GM19463 (cell line): Measurements from ENCODE around the gene FLOT1.
A peak's percentile ranks its signal among the peaks of the same experiment; 100 is the strongest.
"Not testable (repeated sequence)": the region's sequence is repeated elsewhere in the genome, so short reads cannot be mapped to it uniquely, and the experiment has no call there.

Experiments
- ATAC-seq: cut with Tn5 transposase; IDR thresholded peaks from one replicate; pipeline ENCODE4 v1.9.1; 2021; ENCODE audit warnings: mild to moderate bottlenecking, moderate library complexity; ENCODE audit not compliant: unreplicated experiment

FLOT1 gene

GRCh38 chr6:30767944-30768301 lies 25.4 kb upstream of the FLOT1 start:
- no peak for ATAC-seq

DNA sequence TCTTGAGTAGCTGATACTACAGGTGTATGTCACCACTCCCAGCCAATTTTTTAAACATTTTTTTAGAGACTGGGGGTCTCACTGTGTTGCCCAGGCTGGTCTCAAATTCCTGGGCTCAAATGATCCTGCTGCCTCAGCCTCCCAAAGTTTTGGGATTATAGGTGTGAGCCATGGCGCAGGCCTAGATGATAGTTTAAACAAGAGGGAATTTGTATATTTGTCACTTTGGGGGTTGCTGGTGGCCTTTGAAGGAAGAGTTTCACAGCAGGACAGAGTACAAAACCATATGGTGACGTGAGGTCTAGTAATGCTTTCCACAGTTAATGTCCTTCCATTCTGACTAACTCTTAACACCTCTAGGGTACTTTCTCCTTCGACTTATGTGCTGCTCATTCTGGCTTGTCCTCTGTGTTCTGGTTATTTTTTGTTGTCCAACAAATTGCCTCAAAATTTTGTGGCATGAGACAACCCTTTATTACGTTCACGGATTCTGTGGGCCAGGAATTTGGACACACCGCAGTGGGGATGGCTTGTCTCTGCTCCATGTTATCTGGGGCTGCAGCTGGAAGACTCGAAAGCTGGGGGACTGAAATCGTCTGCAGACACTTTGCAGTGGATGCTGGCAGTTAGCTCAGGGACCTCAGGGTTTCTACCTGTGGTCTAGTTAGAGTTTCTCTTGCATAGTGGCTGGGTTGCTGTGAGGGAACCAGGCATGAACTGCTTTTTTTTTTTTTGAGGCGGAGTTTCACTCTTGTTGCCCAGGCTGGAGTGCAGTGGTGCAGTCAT lies 24.9 kb upstream of the FLOT1 start:
- peak; percentile 57 for ATAC-seq

GRCh38 chr6:30766461-30767157 lies 24.1 kb upstream of the FLOT1 start:
- ATAC-seq = no peak

GRCh38 chr6:30765495-30765894 lies 23.0 kb upstream of the FLOT1 start:
- ATAC-seq = not testable (repeated sequence)

- not testable (repeated sequence) for ATAC-seq
These were observed 22.1 kb upstream of the FLOT1 start for GRCh38 chr6:30764490-30765043.

DNA sequence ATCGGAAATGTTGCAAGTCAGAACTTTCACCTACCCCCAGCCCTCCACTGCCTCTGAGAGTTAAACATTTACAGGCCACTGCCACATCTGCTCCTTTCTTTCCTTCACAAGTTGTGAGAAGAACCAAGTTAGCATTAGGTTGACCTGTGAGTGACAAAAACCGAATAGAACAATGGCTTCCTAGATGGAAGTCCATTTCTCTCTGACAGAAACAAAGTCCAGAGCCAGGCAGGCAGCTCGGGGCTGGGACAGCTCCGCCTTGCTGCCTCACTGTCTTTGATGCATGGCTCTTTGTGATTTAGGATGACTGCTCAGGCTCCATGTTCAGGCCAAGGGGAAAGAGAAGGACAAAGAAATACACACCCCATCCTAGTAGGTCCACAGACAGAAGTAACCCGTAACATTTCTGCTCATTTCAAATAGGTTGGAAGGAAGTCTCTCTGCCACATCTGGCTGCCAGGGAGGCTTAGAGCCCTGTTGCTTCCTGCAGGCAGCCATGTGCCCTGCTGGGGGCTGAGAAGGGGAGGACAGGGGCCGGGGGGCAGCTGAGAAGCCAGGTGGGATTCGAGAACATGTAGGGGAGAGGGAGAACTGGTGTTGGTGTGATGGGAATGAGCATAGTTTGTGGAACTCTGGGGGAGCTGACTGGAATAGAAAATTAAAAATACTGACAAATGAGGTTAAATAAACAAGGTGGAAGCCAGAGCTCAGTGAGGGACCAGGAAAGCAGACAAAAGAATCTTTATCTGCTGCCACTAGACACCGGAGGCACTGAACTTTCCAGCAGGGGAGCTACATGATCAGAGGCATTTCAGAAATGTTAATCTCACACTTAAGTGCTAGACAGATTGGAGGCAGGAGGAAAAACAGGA lies 21.4 kb upstream of the FLOT1 start:
- ATAC-seq = peak; percentile 42

DNA sequence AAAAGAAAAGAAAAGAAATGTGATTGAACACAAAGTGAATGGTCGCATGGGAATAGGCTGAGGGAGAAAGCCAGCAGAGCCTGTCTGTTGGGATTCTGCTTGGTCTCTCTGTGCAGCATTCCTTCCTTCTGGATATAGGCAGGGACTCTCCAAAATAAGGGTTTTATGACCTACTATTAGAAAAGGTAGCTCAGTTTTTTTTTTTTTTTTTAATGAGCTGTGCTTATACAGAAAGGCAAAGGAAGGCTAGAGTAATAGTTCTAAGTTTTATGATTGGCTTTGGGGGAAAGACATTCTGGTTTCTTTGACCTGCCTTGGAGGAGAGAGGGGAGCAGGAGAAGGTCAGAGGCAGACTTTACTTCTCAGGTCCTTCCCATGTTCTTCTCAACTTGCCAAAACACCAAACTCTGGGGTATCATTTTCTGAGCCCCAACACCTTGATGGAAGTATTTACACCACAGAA lies 20.7 kb upstream of the FLOT1 start:
- ATAC-seq = no peak

GRCh38 chr6:30761791-30762429 lies 19.4 kb upstream of the FLOT1 start:
- ATAC-seq = no peak

- no peak for ATAC-seq
These were observed 18.1 kb upstream of the FLOT1 start for GRCh38 chr6:30760549-30760948.

DNA sequence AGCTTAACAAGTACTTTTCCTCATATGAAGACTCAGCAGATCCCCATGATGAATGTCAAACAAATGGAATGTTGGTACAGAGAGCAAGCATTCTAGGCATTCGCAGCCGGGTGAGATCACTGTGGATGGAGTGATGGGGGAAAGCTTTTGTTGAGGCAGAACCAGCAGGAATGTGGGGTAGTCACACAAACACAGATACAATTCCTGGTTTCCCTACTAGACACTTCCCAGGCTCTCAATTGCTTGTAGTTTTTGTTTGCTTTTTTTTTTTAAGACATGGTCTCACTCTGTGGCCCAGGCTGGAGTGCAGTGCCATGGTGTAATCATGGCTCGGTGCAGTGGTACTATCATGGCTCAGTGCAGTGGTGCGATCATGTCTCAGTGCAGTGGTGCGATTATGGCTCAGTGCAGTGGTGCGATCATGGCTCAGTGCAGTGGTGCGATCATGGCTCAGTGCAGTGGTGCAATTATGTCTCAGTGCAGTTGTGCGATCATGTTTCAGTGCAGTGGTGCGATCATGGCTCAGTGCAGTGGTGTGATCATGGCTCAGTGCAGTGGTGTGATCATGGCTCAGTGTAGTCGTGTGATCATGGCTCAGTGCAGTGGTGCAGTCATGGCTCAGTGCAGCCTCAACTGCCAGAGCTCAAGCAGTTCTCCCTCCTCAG lies 17.2 kb upstream of the FLOT1 start:
- no peak for ATAC-seq

- no peak for ATAC-seq
These were observed 14.9 kb upstream of the FLOT1 start for GRCh38 chr6:30757261-30757904.

GRCh38 chr6:30756405-30757003 lies 14.0 kb upstream of the FLOT1 start:
- not testable (repeated sequence) for ATAC-seq

DNA sequence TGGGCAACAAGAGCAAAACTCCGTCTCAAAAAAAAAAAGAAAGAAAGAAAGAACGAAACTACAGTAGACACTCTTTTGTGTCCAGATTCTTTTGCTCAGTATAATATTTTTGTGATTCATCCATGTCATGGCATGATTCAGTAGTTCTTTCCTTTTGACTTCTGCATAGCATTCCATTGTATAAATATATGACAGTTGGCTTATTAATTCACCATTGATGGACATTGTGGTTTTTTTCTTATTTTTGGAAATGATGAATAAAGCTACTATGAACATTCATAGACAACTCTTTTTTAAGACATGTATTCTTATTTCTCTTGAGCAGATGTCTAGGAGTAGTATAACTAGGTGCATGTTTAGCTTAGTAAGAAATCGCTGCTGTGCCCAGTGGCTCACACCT lies 12.1 kb upstream of the FLOT1 start:
- ATAC-seq = no peak

GRCh38 chr6:30752157-30752927 lies 9.9 kb upstream of the FLOT1 start:
- ATAC-seq = no peak

GRCh38 chr6:30750379-30750668 lies 7.8 kb upstream of the FLOT1 start:
- no peak for ATAC-seq

GRCh38 chr6:30749554-30750378 lies 7.3 kb upstream of the FLOT1 start:
- no peak for ATAC-seq

DNA sequence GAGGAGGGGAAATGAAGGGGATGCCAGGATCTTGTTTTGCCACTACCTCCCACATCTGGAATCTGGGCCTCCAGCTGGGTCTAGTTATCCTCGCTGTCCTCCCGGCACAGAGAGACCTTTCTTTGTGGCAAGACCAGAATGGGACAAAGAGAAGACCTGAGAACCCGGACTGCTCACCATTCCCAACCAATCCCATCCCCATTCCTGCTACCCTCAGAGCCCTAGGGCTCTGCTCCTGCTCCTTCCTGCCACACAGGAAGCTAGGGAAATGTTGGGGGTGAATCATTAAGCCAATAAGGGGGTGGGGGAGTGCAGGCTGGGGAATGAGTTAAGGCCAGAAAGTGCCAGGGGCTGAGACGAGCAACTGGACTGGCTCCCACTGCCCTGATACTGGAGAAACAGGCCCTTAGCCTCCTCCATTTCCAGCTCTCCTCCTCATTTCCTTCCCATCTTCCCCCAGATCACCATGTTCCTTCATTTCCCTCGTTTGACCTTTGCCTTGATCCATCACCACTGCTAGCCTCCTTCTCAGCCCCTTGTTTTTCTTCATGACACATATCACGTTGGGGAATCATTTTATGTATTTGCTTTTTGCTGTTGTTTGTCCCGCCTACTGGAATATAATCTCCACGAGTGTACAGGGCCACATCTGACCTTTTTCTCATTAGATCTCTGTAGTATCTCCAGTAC lies 6.5 kb upstream of the FLOT1 start:
- no peak for ATAC-seq
